HL-60 (cell line): ENCODE measurements around the gene FANCC.

Experiments
- CTCF ChIP-seq: IDR thresholded peaks from one replicate; pipeline ENCODE4 v1.5.1; 2011; ENCODE audit warnings: low read length, control low read depth, inconsistent platforms; ENCODE audit not compliant: insufficient read depth
- GABPA ChIP-seq: IDR thresholded peaks from 2 replicates; pipeline ENCODE4 v1.6.1; 2012; ENCODE audit warnings: low read depth
- POLR2AphosphoS5 ChIP-seq: IDR thresholded peaks from 2 replicates; pipeline ENCODE4 v1.6.1; 2012; ENCODE audit warnings: low read depth
- SPI1 ChIP-seq: IDR thresholded peaks from 2 replicates; pipeline ENCODE4 v1.6.1; 2012; ENCODE audit warnings: low read depth, mild to moderate bottlenecking, borderline replicate concordance
- TF ChIP-seq, protein P1 (sequence below): IDR thresholded peaks from 2 replicates; pipeline ENCODE4 v1.6.1; 2012; ENCODE audit warnings: low read depth; ENCODE audit not compliant: insufficient replicate concordance

- TF ChIP-seq CTCF (no peak), POLR2AphosphoS5 (no peak), GABPA (no peak), SPI1 (no peak)
- TF ChIP-seq, protein P1, sequence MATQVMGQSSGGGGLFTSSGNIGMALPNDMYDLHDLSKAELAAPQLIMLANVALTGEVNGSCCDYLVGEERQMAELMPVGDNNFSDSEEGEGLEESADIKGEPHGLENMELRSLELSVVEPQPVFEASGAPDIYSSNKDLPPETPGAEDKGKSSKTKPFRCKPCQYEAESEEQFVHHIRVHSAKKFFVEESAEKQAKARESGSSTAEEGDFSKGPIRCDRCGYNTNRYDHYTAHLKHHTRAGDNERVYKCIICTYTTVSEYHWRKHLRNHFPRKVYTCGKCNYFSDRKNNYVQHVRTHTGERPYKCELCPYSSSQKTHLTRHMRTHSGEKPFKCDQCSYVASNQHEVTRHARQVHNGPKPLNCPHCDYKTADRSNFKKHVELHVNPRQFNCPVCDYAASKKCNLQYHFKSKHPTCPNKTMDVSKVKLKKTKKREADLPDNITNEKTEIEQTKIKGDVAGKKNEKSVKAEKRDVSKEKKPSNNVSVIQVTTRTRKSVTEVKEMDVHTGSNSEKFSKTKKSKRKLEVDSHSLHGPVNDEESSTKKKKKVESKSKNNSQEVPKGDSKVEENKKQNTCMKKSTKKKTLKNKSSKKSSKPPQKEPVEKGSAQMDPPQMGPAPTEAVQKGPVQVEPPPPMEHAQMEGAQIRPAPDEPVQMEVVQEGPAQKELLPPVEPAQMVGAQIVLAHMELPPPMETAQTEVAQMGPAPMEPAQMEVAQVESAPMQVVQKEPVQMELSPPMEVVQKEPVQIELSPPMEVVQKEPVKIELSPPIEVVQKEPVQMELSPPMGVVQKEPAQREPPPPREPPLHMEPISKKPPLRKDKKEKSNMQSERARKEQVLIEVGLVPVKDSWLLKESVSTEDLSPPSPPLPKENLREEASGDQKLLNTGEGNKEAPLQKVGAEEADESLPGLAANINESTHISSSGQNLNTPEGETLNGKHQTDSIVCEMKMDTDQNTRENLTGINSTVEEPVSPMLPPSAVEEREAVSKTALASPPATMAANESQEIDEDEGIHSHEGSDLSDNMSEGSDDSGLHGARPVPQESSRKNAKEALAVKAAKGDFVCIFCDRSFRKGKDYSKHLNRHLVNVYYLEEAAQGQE, result no peak
Observed at GRCh38 chr9:95065224-95065623, 252.3 kb downstream of the FANCC start.
